Retinal pigment epithelial cell (primary cell): Measurements from ENCODE around the gene GLYR1.

ENCODE experiments used
- DNase-seq: peaks from one replicate; pipeline ENCODE4 v3.0.0-alpha.2; 2010; ENCODE audit warnings: low read depth
- H3K4me3 ChIP-seq: 2 replicates; pipeline ENCODE4 v1.5.1; 2011; ENCODE audit warnings: mild to moderate bottlenecking, low read length, control low read depth, moderate library complexity
- CTCF ChIP-seq: conservative IDR thresholded peaks from 2 replicates; pipeline ENCODE4 v1.5.1; 2011; ENCODE audit warnings: low read depth, low read length, control low read depth, inconsistent platforms

The GLYR1 gene

GRCh38 chr16:4891886-4892216, 44.8 kb upstream of the GLYR1 start:
- no peak for TF ChIP-seq CTCF

GRCh38 chr16:4891097-4891885, 44.2 kb upstream of the GLYR1 start:
- no peak for TF ChIP-seq CTCF
- no peak overlapping the region for H3K4me3 ChIP-seq
- no peak for DNase-seq

More at GRCh38 chr16:4891886-4892216, 44.8 kb upstream of the GLYR1 start:
- H3K4me3 ChIP-seq, result no peak overlapping the region
- DNase-seq, result no peak

- no peak for TF ChIP-seq CTCF
- DNase-seq, result no peak
Measured at GRCh38 chr16:4890686-4891085, 43.6 kb upstream of the GLYR1 start.

GRCh38 chr16:4890026-4890425, 42.9 kb upstream of the GLYR1 start:
- DNase-seq, result no peak
- no peak for TF ChIP-seq CTCF
- H3K4me3 ChIP-seq, result no peak overlapping the region

More at GRCh38 chr16:4890686-4891085, 43.6 kb upstream of the GLYR1 start:
- no peak overlapping the region for H3K4me3 ChIP-seq

- TF ChIP-seq CTCF, result no peak
- no peak for DNase-seq
- H3K4me3 ChIP-seq, result no peak overlapping the region
Measured at GRCh38 chr16:4888428-4889135, 41.5 kb upstream of the GLYR1 start.

- no peak for TF ChIP-seq CTCF
- no peak for DNase-seq
- no peak overlapping the region for H3K4me3 ChIP-seq
Measured at GRCh38 chr16:4886151-4886550, 39.1 kb upstream of the GLYR1 start.
